ENCODE data around the gene GCNT3. TPM values are rescaled to one million over a fixed set of nuclear protein-coding genes. Genes with fewer than 3 reads are reported as not detected.
A peak's percentile ranks its signal among the peaks of the same experiment; 100 is the strongest.

GCNT3 gene
- total and polyA plus RNA-seq, 2 donors (not counting 3 experiments of a cell fraction or from before 2014, with no cell fraction given): not detected

DNA sequence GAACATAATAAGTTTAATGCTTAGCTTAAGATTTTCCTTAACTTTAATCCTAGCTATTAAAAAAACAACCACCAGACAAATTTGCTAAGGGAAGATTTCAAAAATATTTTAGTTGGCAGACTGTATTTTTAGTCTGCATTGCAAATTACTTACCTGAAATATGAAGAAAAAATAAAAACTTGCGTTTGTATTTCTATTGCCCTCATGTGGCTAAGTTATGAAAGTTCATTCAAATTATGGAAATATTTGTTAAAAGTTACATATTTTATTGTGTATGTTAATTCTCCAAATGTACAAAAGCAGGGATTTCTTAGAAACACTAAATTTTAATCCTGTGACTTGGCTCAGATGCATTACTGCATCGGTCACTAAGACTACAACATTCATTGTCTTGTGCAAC lies 30.8 kb downstream of the GCNT3 start:
- Histone ChIP-seq H2AFZ (ENCODE audit: low read depth, low read length) (no peak overlapping the region), H4K20me1 (replicated peaks; ENCODE audit: control insufficient read depth, extremely low read depth, insufficient read depth, low read length) (no peaks in the 10 kb centered on the region), H3K9me3 (replicated peaks; ENCODE audit: control insufficient read depth, insufficient read depth, low read length) (no peaks in the 10 kb centered on the region), H3K4me2 (ENCODE audit: insufficient read depth, low read length) (no peak overlapping the region), H3K9me1 (replicated peaks; ENCODE audit: control insufficient read depth, extremely low read depth, insufficient read depth, low read length) (no peaks in the 10 kb centered on the region), H3K36me3 (ENCODE audit: control insufficient read depth in 2 of 2, extremely low read depth in 1 of 2, insufficient read depth in 2 of 2, low read length in 2 of 2) (peaks cover 0 to 3% of the 10 kb centered on the region in 2 experiments), H3K9ac (replicated peaks; ENCODE audit: extremely low read depth, insufficient read depth, low read length) (no peak overlapping the region), H3K4me1 (ENCODE audit: control insufficient read depth, extremely low read depth, insufficient read depth, low read length) (no peaks in the 10 kb centered on the region), H3K27me3 (ENCODE audit: control insufficient read depth in 2 of 2, insufficient read depth in 2 of 2, low read length in 2 of 2) (no peaks in the 10 kb centered on the region), H3K27ac (ENCODE audit: insufficient read depth, low read depth, low read length) (no peak overlapping the region), H3K79me2 (ENCODE audit: control insufficient read depth, insufficient read depth, low read length) (no peaks in the 10 kb centered on the region), H3K4me3 (replicated peaks in 1 of 3; ENCODE audit: insufficient read depth in 1 of 3, low read depth in 1 of 3, low read length in 3 of 3) (no peak overlapping the region)
- TF ChIP-seq, protein P1, sequence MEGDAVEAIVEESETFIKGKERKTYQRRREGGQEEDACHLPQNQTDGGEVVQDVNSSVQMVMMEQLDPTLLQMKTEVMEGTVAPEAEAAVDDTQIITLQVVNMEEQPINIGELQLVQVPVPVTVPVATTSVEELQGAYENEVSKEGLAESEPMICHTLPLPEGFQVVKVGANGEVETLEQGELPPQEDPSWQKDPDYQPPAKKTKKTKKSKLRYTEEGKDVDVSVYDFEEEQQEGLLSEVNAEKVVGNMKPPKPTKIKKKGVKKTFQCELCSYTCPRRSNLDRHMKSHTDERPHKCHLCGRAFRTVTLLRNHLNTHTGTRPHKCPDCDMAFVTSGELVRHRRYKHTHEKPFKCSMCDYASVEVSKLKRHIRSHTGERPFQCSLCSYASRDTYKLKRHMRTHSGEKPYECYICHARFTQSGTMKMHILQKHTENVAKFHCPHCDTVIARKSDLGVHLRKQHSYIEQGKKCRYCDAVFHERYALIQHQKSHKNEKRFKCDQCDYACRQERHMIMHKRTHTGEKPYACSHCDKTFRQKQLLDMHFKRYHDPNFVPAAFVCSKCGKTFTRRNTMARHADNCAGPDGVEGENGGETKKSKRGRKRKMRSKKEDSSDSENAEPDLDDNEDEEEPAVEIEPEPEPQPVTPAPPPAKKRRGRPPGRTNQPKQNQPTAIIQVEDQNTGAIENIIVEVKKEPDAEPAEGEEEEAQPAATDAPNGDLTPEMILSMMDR (IDR thresholded peaks at IDR 0.05; ENCODE audit: extremely low read depth in 1 of 2, insufficient read depth in 1 of 2, low read depth in 1 of 2, low read length in 2 of 2): peak in 1 of 2 donors; percentile 8
- no peak for TF ChIP-seq POLR2A (IDR thresholded peaks at IDR 0.05; ENCODE audit: low read depth, low read length)
- TF ChIP-seq EZH2 (IDR thresholded peaks at IDR 0.05; ENCODE audit: borderline replicate concordance, low read depth, low read length, severe bottlenecking): no peak
- TF ChIP-seq GATA2 (IDR thresholded peaks at IDR 0.05; ENCODE audit: insufficient read depth, insufficient read length, low read depth, low read length): no peak
- no peak for TF ChIP-seq POLR2AphosphoS5 (IDR thresholded peaks at IDR 0.05; ENCODE audit: insufficient read depth, low read depth, low read length)
- no peak for TF ChIP-seq FOS (IDR thresholded peaks at IDR 0.05; ENCODE audit: borderline replicate concordance, insufficient read depth, low read length)
- no peak for TF ChIP-seq MYC (IDR thresholded peaks at IDR 0.05; ENCODE audit: low read depth, low read length)
- intact Hi-C loops (cut with micrococcal nuclease): loop anchor here (2.0 kb wide), 1 partner anchor 110 kb away; no protein-coding TSS in a partner anchor
- CTCF ChIA-PET: interaction anchor here (0.7 to 6.9 kb wide), 5 partner anchors 10 to 113 kb away, joined by 3 to 60 read pairs (median 3); no protein-coding TSS in a partner anchor
- no TSS peak for BruUV-seq (replicated peaks)
- dilution Hi-C loops (cut with MboI; ENCODE audit: extremely low pct_ligation_motif_present, low sequenced_read_pairs): no loop called here
- FAIRE-seq (no peak), DNase-seq (ENCODE audit: low read depth, low spot score) (no peak)
- POLR2A ChIA-PET: no interaction called here

All from endothelial cell of umbilical vein (primary cell).